NB4 (cell line): ENCODE data around the gene MICAL3.

Source experiments
- DNase-seq: peaks from one replicate; pipeline ENCODE4 v3.0.0; 2010; ENCODE audit warnings: low read depth
- H3K4me3 ChIP-seq: one replicate; pipeline ENCODE4 v1.5.1; 2011; ENCODE audit warnings: mild to moderate bottlenecking, low read depth, low read length, moderate library complexity
- CTCF ChIP-seq: IDR thresholded peaks from one replicate; pipeline ENCODE4 v1.5.1; 2012; ENCODE audit warnings: low read depth, low read length
- MAX ChIP-seq: IDR thresholded peaks from 2 replicates; pipeline ENCODE4 v1.6.1; 2011; ENCODE audit warnings: low read depth, low read length
- MYC ChIP-seq: IDR thresholded peaks from 2 replicates; pipeline ENCODE4 v1.6.1; 2011; ENCODE audit warnings: low read depth, low read length
- POLR2A ChIP-seq: IDR thresholded peaks from 2 replicates; pipeline ENCODE4 v1.6.1; 2011; ENCODE audit warnings: mild to moderate bottlenecking; ENCODE audit not compliant: insufficient read length; ENCODE audit errors: extremely low read depth

MICAL3 gene

GRCh38 chr22:17773606-17774205 is 250.7 kb downstream of the MICAL3 start:
- TF ChIP-seq CTCF, result no peak
- TF ChIP-seq MYC, result peak; percentile 45
- TF ChIP-seq POLR2A, result no peak
- 0 out of 2 replicates have a peak, but pooled peaks have one; percentile 16 for TF ChIP-seq MAX

GRCh38 chr22:17772958-17773605 is 251.3 kb downstream of the MICAL3 start:
- TF ChIP-seq MAX (no peak), MYC (no peak), CTCF (no peak), POLR2A (no peak)
- H3K4me3 ChIP-seq, result peak overlapping the region; percentile 76
- peak; percentile 51 for DNase-seq

More at GRCh38 chr22:17773606-17774205, 250.7 kb downstream of the MICAL3 start:
- H3K4me3 ChIP-seq, result peak overlapping the region; percentile 76
- DNase-seq, result peak; percentile 74

GRCh38 chr22:17772249-17772957 is 252.0 kb downstream of the MICAL3 start:
- H3K4me3 ChIP-seq, result peak overlapping the region; percentile 76
- TF ChIP-seq MYC, result no peak
- TF ChIP-seq CTCF, result no peak
- no peak for TF ChIP-seq POLR2A
- TF ChIP-seq MAX, result no peak
- no peak for DNase-seq

- no peak for DNase-seq
- H3K4me3 ChIP-seq, result no peak overlapping the region
- TF ChIP-seq CTCF, result no peak
- no peak for TF ChIP-seq POLR2A
- no peak for TF ChIP-seq MAX
- no peak for TF ChIP-seq MYC
These were observed 253.9 kb downstream of the MICAL3 start for GRCh38 chr22:17770180-17771077.

- no peak overlapping the region for H3K4me3 ChIP-seq
- no peak for DNase-seq
- no peak for TF ChIP-seq MAX
- no peak for TF ChIP-seq MYC
- no peak for TF ChIP-seq CTCF
- TF ChIP-seq POLR2A, result no peak
These were observed 254.7 kb downstream of the MICAL3 start for GRCh38 chr22:17769716-17770082.
